ENCODE results near the gene VWDE. TPM values are rescaled to one million over a fixed set of nuclear protein-coding genes. Genes with fewer than 3 reads are reported as not detected.

Gene VWDE
- total and polyA plus RNA-seq, 2 donors from 2014 or later, result 0.69 to 1.5 TPM

- TF ChIP-seq, protein P1, sequence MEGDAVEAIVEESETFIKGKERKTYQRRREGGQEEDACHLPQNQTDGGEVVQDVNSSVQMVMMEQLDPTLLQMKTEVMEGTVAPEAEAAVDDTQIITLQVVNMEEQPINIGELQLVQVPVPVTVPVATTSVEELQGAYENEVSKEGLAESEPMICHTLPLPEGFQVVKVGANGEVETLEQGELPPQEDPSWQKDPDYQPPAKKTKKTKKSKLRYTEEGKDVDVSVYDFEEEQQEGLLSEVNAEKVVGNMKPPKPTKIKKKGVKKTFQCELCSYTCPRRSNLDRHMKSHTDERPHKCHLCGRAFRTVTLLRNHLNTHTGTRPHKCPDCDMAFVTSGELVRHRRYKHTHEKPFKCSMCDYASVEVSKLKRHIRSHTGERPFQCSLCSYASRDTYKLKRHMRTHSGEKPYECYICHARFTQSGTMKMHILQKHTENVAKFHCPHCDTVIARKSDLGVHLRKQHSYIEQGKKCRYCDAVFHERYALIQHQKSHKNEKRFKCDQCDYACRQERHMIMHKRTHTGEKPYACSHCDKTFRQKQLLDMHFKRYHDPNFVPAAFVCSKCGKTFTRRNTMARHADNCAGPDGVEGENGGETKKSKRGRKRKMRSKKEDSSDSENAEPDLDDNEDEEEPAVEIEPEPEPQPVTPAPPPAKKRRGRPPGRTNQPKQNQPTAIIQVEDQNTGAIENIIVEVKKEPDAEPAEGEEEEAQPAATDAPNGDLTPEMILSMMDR (IDR thresholded peaks at IDR 0.05; ENCODE audit: borderline replicate concordance, extremely low read depth, insufficient read depth), result no peak
- Histone ChIP-seq H3K9ac (ENCODE audit: low read length in 3 of 3) (no peak overlapping the region), H3K9me3 (ENCODE audit: control insufficient read depth in 2 of 3, insufficient read depth in 1 of 3, low read length in 3 of 3) (no peaks in the 10 kb centered on the region), H3K27me3 (ENCODE audit: control insufficient read depth, insufficient read depth, low read length) (no peaks in the 10 kb centered on the region), H3K4me1 (ENCODE audit: control insufficient read depth in 2 of 3, insufficient read depth in 2 of 3, low read depth in 1 of 3, low read length in 3 of 3) (no peaks in the 10 kb centered on the region), H3K27ac (ENCODE audit: low read depth in 2 of 2, low read length in 2 of 2) (no peak overlapping the region), H3K4me3 (ENCODE audit: low read length in 3 of 3) (no peak overlapping the region), H3K36me3 (ENCODE audit: control insufficient read depth in 2 of 3, insufficient read depth in 3 of 3, low read length in 3 of 3) (no peaks in the 10 kb centered on the region)
- DNase-seq (no peak), FAIRE-seq (no peak)
- intact Hi-C loops (cut with DNase I), result loop anchor here (10.0 kb wide), 1 partner anchor 254 kb away; no protein-coding TSS in a partner anchor
These were observed 74.5 kb downstream of the VWDE start for GRCh38 chr7:12328888-12329770.

GRCh38 chr7:12327922-12328321 is 75.7 kb downstream of the VWDE start:
- TF ChIP-seq, protein P1 (IDR thresholded peaks at IDR 0.05; ENCODE audit: borderline replicate concordance, extremely low read depth, insufficient read depth), result no peak
- intact Hi-C loops (cut with DNase I), result loop anchor here (10.0 kb wide), 1 partner anchor 253 kb away; no protein-coding TSS in a partner anchor

DNA sequence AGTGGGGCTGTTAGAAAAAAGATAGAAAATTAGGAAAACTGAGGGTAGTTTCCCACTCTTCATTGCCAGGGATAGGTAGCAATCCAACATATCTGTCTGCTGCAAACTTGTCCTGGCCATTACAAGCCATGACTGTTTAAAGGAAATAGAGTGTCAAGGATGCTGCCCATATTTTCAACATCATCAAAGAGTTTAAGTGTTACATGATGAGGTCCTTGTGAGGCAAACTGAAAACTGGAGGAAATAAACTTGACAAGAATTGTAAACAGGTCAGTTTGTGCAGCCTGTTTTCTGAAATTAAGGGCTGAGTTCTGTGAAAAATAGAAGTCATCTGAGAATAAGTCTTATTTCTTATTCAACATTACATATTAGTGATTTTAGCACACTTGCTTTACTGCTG is 78.0 kb downstream of the VWDE start:
- no peak for FAIRE-seq
- intact Hi-C loops (cut with DNase I), result loop anchor here (10.0 kb wide), 1 partner anchor 251 kb away; no protein-coding TSS in a partner anchor

More at GRCh38 chr7:12327922-12328321, 75.7 kb downstream of the VWDE start:
- Histone ChIP-seq H3K4me3 (ENCODE audit: low read length in 3 of 3) (no peak overlapping the region), H3K27ac (ENCODE audit: low read depth in 2 of 2, low read length in 2 of 2) (no peak overlapping the region), H3K9me3 (ENCODE audit: control insufficient read depth in 2 of 3, insufficient read depth in 1 of 3, low read length in 3 of 3) (no peaks in the 10 kb centered on the region), H3K36me3 (ENCODE audit: control insufficient read depth in 2 of 3, insufficient read depth in 3 of 3, low read length in 3 of 3) (no peaks in the 10 kb centered on the region), H3K27me3 (ENCODE audit: control insufficient read depth, insufficient read depth, low read length) (no peaks in the 10 kb centered on the region), H3K4me1 (ENCODE audit: control insufficient read depth in 2 of 3, insufficient read depth in 2 of 3, low read depth in 1 of 3, low read length in 3 of 3) (no peaks in the 10 kb centered on the region), H3K9ac (ENCODE audit: low read length in 3 of 3) (no peak overlapping the region)
- FAIRE-seq (no peak), DNase-seq (no peak)

More for the DNA sequence above, 78.0 kb downstream of the VWDE start:
- Histone ChIP-seq H3K9ac (ENCODE audit: low read length in 3 of 3) (no peak overlapping the region), H3K4me3 (ENCODE audit: low read length in 3 of 3) (no peak overlapping the region), H3K27ac (ENCODE audit: low read depth in 2 of 2, low read length in 2 of 2) (no peak overlapping the region), H3K9me3 (ENCODE audit: control insufficient read depth in 2 of 3, insufficient read depth in 1 of 3, low read length in 3 of 3) (no peaks in the 10 kb centered on the region), H3K27me3 (ENCODE audit: control insufficient read depth, insufficient read depth, low read length) (no peaks in the 10 kb centered on the region), H3K4me1 (ENCODE audit: control insufficient read depth in 2 of 3, insufficient read depth in 2 of 3, low read depth in 1 of 3, low read length in 3 of 3) (peaks cover 0 to 4% (median 0%) of the 10 kb centered on the region in 3 donors), H3K36me3 (ENCODE audit: control insufficient read depth in 2 of 3, insufficient read depth in 3 of 3, low read length in 3 of 3) (no peaks in the 10 kb centered on the region)
- TF ChIP-seq, protein P1 (IDR thresholded peaks at IDR 0.05; ENCODE audit: borderline replicate concordance, extremely low read depth, insufficient read depth), result no peak
- no peak for DNase-seq
